Stimulated activated CD4-positive, alpha-beta T cell treated with anti-CD3 and anti-CD28 coated beads, TNF-alpha, amount 100 ng/mL, for 24 hours (primary cell): ENCODE data around the gene ZNF575.
A peak's percentile ranks its signal among the peaks of the same experiment; 100 is the strongest.
"Not testable (repeated sequence)": the region's sequence is repeated elsewhere in the genome, so short reads cannot be mapped to it uniquely, and the experiment has no call there.

Experiments used
- DNase-seq, 3 experiments: peaks; one replicate each; pipeline ENCODE4 v3.0.0-alpha.2; 2020; ENCODE audit warnings: low read depth in 3 of 3

Gene ZNF575

DNA sequence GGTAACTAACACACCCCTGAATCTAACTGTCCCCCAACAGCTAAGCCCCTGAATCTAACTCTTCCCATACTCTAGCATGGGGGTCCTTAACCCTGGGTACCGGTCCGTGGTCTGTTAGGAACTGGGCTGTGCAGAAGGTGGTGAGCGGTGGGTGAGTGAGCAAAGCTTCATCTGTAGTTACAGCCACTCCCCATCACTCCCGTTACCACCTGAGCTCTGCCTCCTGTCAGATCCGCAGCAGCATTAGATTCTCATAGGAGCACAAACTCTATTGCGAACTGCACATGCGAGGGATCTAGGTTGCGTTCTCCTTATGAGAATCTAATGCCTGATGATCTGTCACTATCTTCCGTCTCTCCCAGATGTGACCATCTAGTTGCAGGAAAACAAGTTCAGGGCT, 22.3 kb upstream of the ZNF575 start:
- DNase-seq: no peak

DNA sequence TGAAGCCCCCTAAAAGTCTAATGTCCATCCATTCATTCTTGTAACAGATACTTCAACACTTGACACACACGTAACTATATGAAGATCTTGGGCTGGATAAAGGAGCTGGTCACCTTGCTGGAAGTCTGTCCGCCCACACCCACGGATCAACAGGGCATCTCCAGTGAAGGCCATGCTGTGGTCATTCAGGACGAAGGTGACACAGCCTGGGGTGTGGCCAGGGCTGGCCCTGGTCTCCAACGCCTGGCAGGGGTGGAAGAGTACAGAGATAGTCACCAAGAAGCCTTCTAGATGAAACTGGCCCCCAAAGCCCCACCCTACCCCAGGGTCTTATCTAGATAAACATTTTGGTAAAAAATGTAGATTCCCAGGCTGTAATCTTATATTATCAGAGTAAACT, 21.7 kb upstream of the ZNF575 start:
- DNase-seq: no peak

DNA sequence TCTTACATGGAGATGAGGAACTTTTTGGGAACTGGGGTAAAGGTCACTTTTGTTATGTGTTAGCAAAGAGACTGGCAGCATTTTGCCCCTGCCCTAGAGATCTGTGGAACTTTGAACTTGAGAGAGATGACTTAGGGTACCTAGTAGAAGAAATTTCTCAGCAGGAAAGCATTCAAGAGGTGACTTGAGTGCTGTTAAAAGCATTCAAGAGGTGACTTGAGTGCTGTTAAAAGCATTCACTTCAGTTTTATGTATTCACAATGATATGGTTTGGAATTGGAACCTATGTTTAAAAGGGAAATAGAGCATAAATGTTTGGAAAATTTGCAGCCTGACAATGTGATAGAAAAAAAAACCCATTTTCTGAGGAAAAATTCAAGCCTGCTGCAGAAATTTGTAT, 20.6 kb upstream of the ZNF575 start:
- DNase-seq: not testable (repeated sequence)

DNA sequence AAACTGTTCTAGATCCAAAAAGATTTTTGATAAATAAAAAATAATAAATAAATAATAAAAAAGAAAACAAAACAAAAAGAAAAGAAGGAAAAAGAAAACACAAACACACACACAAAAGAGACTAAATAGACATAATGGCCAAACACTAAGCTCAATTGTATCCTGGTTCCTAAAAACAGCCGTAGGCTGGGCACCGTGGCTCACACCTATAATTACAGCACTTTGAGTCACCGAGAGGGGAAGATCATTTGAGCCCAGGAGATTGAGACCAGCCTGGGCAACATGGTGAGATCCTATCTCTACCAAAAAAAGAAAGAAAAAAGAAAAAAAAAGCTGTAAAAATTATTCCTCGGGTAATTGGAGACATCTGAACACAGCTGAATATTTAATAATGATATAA, 14.9 kb upstream of the ZNF575 start:
- no peak for DNase-seq

DNA sequence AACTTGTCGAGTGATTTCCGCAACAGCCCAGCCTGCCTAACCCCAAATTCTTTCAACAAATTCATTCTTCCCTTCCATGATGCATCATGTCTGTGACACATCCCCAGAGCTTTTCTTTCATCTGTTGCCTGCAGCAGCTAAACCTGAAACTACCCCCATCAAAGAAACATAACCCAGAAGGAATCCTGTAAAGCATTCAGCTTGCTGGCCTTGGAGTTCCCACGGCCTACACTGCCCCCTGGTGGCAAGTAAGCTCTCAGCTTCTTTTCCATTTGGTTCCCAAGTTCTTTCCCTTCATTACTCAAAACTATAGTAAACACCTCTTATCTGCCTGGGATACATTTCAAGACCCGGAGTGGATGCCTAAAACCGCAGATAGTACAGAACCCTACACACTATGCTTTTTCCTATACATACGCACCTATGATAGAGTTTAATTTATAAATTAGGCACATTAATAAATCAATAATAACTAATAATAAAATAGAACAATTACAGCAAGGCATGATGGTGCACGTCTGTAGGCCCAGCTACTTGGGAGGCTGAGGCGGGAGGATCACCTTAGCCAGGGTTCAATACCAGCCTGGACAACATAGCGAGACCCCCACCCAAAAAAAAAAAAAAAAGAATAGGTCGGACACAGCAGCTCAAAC, 13.4 kb upstream of the ZNF575 start:
- peak; percentile 70 to 78 (median 76) for DNase-seq

DNA sequence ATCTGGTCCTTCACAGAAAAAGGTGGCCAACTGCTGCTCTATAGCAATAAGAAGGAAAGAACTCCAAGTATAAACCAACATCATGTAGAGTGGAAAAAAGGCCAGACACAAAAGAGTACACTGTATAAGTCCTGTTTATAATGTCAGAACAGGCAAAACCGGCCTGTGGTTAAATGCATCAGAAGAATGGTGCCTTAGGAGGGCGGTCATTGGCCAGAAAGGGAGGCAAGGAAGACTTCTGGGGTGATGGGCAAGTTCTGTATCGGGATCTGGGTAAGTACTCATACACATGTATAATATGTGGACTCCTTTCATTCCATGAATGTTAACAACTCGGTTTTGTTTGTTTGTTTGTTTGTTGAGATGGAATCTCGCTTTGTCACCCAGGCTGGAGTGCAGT, 10.1 kb upstream of the ZNF575 start:
- DNase-seq: no peak

DNA sequence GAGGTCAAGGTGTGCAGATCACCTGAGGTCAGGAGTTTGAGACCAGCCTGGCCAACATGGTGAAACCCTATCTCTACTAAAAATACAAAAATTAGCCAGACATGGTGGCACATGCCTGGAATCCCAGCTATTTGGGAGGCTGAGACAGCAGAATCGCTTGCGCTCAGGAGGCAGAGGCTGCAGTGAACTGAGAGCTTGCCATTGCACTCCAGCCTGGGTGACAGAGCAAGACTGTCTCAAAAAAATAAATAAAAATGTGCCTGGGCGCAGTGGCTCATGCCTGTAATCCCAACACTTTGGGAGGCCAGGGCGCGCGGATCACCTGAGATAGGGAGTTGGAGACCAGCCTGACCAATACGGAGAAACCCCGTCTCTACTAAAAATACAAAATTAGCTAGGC, 9.3 kb upstream of the ZNF575 start:
- DNase-seq: not testable (repeated sequence)

DNA sequence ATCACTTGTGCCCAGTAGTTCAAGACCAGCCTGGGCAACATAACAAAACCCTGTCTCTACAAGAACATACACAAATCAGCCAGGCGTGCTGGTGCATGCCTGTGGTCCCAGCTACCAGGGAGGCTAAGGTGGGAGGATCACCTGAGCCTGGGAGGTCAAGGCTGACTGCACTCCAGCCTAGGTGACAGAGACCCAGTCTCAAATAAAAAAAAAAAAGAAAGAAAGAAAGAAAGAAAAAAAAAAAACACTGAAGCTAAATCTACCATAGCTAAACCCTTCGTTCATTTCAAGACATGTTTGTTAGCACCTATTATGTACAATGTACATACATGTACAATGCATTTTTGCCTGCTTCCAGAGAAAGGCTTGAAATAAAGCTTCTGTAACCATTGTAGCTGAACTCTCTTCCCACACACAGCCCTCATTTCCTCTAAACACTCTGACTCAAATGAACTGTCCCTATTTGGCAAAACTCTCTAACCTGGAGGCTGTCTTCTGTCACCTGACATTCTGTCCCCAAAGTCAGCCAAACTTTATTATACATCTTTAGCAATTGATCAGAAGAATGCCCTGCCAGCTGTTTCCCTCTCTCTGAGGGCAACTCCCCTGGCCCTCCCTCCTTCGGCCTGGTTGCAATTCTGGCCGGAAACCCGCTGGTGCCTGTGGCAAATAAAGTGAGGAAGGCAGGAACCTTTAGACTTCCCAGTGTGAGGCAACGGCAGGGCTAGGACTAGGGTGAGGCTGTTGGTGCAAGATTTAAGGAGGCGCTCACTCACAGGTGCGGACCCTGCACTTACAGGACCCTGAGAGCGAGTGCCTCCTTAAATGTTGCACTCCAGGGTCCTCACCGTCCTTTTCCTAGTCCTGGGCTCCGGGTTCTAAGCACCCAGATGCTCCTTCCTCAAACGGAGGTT, 7.8 kb upstream of the ZNF575 start:
- peak in 1 of 3 experiments; percentile 38 for DNase-seq

DNA sequence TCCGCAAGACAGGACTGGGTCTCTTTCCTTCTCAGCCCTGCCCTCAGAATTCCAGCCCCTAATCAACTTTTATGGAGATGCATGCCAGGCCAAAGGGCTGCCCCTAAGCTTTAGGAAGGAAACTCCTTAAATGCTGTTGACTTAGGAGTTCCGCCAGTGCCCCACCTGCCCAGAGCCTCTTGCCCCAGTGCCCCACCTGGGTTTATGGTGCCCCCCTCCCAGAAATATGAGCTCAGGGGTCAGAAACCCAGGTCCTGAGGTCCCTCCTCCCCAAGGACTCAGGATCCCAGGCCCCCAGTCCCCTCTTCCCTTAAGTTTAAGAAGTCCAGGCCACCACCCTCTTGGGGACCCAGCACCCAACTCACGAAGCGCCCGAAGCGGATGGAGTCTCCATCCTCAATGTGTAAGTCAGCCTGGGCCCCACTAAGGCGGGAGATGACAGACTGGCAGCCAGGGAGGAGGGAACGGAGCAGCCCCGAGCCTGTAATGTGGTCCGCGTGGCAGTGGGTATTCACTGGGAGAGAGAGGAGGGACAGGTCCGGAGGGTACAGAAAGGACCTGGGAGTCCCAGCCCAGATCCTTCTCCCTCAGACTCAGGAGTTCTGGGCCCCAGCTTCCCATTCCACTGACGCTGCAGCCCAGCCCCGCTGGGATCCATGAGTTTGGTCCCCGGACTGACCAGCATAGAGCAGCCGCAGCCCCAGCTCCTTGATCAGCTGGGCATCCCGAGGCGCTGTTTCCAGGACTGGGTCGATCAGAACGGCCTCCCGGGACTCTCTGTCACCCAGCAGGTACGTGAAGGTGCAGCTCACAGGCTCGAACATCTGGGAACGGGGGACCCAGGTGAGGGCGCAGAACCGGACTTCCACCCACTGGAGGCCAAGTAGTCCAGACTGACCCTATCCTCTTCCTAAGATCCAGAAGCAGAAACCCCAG, 6.9 kb upstream of the ZNF575 start:
- peak in 1 of 3 experiments; percentile 34 for DNase-seq

DNA sequence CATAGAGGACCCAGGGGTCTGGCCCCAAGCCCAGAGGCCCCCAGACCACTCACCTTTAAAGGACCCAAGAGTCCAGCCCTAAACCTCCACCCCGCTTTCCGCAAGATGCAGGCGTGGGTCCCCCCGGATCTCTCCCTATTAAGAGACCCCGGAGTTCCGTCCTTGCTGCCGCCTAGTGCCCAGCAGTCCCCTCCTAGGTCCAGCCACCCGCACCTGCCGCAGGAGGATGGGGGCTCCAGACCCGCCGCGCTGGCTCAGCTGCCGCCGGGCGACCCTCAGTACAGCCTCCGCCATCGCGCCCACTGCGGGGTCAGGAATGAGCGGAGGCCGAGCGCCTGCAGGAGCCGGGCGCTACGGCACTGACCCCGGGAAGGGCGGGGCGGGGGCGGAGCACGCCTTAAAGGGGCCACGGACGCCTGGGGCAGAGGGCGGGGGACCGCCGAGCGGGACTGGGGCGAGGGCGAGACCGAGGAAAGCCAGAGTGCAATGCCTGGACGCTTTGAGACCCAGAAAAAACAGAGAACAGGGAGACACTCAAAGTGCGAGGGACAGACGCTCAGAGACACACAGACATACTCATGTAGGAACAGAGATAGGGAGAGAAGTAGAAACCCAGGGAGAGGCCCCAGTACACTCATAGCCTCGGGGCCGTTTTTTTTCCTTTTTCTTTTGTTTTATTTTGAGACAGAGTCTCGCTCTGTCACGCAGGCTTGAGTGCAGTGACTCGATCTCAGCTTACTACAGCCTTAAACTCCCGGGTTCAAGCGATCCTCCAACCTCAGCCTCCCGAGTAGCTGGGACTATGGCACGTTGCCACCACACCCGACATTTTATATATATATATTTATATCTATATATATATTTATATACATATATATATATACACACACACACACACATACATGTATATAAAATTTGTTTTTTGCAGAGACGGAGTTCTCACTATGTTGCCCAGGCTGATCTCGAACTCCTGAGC, 5.8 kb upstream of the ZNF575 start, which contains the start of gene ETHE1:
TSS of gene ETHE1 (minus strand) at position 318 of the 976 bp plus-strand sequence. CDS start at position 294, 24 bp downstream.
- DNase-seq: peak; percentile 47 to 83 (median 63)

DNA sequence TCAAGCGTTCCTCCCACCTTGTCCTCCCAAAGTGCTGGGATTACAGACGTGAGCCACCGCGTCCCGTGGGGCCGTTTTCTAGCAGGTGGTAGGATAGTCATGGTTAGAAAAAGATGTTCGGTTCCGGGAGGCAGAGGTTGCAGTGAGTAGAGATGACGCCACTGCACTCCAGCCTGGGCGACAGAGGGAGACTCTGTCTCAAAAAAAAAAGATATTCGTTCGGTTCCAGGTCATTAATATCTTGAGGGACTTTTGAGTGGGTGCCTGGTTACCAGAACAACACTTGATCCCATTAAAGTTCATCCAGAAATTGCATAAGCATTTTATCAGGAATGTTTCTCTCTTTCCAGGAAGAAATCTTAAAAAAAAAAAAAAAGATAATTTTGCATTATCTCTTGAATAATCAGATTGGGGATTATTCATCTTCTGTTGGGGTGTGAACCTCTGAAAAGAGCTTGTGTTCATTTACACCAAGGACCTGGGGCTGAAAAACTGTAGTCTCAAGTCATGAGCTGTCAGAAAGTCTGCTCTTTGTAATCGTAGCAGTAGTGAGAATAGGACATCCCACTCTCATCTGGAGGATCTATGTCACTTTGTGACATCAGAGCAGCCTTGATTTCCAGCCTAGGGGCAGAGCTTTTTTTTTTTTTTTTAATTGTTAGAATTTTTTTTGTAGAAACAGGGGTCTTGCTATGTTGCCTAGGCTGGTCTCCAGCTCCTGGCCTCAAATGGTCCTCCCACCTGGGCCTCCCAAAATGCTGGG, 4.9 kb upstream of the ZNF575 start:
- DNase-seq: no peak

DNA sequence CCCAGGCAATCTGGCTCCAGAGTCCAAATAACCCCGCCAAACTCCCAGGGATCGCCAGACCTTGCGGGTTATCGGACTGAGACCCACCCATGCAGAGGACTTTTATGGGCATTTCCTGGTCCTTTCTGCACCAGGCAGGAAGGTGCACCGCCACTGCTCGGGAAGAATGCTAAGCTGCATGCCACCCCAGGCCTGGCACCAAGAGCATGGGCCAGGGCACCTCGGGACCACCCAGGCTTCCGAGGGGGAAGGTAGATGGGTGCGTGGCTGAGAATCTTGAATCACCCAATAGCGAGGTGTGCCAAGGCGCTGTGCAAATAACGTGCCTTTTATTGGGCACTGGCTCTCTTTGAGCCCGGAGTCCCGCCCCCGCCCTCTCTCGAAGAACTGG, 422 bp upstream of the ZNF575 start:
- DNase-seq: no peak

DNA sequence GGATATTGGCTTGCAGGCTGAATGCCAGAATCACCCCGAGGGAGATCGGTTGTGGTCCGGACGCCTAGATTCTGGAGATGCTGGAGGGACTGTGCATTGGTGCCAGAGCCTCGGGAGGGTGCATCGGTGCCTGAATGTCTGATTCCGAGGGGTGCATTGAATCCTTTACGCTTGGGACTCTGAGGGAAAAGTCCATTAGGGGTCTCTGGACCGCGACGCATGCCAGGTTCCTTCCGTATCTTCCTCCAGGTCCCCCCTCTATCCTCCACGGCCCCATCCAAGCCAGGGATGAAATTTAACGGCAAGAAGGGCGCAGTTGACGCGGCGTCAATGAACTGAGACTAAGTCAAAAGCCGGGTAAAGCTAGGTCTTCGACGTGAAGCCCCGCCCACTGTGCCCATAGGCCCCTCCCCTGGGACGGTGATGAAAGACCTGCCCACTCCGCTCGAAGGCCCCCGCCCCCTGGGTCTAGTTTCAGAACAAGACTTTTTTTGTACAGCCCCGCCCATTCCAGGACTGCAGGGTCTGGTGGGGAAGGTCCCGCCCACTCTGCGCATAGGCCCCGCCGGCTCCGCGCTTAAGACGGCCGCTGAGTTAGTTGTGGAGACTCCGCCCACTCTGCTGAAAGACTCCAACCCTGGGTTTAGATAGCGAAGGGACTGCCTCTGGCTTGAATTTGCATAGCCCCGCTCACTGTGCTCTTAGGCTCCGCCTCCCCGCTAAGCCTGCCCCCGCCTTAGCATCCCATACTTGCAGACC, 737 bp downstream of the ZNF575 start:
- DNase-seq: peak; percentile 79 to 94 (median 84)

DNA sequence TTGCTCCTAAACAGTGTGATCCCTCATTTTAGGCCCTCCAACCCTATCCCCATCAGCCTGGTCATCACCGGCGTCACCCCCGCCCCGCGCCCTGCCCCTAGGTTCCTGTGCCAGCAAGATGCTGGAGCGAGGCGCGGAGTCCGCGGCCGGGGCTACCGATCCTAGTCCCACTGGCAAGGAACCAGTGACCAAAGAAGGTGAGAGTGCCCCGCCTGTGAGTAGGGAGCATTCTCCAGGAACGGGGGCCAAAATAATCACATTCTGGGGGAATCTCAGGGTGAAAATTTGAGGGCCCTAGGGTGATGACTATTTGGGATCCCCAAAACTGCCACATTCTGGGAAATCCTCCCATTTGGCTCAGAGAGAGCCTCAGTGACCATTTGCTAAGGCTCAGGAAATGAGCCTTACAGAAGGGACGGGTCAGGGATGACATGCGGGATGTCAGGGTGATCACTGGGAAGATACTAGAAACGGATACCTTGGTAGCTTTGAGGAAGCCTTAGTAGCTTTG, 1.4 kb downstream of the ZNF575 start:
- no peak for DNase-seq

DNA sequence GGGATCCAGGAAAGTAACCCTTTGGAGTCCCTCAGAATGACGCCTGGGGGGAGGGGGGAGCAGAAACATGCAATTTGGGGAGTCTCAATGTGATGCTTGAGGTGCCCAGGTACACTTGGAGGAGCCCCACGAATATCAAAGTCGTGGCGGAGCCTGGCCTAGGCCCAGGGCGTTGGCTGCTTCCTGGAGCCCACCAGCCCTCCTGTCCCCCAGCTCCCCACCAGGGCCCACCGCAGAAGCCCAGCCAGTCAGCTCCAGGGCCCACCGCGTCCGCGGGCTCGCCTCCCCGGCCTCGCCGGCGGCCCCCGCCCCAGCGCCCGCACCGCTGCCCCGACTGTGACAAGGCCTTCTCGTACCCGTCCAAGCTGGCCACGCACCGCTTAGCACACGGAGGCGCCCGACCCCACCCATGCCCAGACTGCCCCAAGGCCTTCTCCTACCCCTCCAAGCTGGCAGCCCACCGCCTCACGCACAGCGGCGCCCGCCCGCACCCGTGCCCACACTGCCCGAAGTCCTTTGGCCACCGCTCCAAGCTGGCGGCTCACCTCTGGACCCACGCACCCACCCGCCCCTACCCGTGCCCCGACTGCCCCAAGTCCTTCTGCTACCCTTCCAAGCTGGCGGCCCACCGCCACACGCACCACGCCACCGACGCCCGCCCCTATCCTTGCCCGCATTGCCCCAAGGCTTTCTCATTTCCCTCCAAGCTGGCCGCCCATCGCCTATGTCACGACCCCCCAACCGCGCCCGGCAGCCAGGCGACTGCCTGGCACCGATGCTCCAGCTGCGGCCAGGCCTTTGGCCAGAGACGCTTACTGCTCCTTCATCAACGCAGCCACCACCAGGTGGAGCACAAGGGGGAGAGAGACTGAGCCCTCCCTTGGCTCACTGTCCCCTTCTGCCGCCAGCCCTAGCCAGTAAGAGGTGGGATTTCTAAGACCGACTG, 2.1 kb downstream of the ZNF575 start:
- DNase-seq: no peak

DNA sequence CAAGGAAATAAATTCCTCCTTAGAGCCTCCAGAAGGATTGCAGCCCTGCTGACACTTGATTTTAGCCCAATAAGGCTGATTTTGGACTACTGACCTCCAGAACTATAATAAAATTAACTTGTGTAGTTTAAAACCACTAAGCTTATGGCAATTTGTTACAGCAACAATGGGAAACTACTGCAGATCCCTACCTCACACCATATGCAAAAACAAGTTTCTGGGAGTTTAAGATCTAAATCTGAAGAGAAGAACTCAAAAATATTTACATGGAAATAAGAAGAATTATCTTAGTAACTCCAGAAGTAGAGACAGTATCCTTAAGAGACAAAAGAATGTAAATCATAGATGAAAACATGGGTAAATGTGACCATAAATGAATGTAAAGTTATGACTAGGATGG, 5.9 kb downstream of the ZNF575 start:
- DNase-seq: no peak

DNA sequence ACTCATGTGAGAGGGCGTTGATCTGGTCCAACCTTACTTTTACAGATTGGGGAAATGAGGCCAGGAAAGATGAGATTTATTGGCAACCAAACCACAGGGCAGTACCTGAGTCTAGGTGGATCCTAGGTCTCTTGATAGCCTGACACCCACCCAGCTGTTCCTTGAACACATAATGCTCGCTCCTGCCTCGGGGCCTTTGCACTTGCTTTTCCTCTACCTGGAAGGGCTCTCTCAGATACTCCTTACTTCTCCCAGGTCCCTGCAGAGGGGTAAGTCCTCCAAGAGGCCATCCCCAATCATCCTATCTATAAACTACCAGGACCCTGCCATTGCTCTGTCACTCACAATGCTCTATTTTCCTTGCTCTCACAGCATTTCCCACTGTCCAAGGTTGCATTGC, 7.4 kb downstream of the ZNF575 start:
- no peak for DNase-seq
